PFSK-1 (cell line): ENCODE data around the gene MICB.

Experiments used
- FOXP2 ChIP-seq: optimal IDR thresholded peaks from 2 replicates; pipeline ENCODE3; 2011; ENCODE audit warnings: borderline replicate concordance, control low read depth, inconsistent platforms; ENCODE audit not compliant: insufficient read depth; ENCODE audit errors: extremely low read length, extremely low read depth
- POLR2AphosphoS5 ChIP-seq: IDR thresholded peaks from 2 replicates; pipeline ENCODE4 v1.6.1; 2012; ENCODE audit warnings: low read depth, mild to moderate bottlenecking, control low read depth, low read length, moderate library complexity
- REST ChIP-seq, 2 experiments: IDR thresholded peaks; 2 replicates each; pipeline versions ENCODE4 v1.6.1 to v1.8.0; 2011 to 2012; ENCODE audit warnings: low read depth in 2 of 2, low read length in 2 of 2, control low read depth in 1 of 2, inconsistent platforms in 1 of 2, mild to moderate bottlenecking in 1 of 2, moderate library complexity in 1 of 2; ENCODE audit not compliant: insufficient read depth in 1 of 2
- SIN3A ChIP-seq: IDR thresholded peaks from 2 replicates; pipeline ENCODE4 v1.6.1; 2012; ENCODE audit warnings: mild to moderate bottlenecking, low read length, moderate library complexity, borderline replicate concordance; ENCODE audit not compliant: insufficient read depth
- TAF1 ChIP-seq: IDR thresholded peaks from 2 replicates; pipeline ENCODE4 v1.6.1; 2012; ENCODE audit warnings: low read length, control low read depth, borderline replicate concordance; ENCODE audit not compliant: insufficient read depth

Gene MICB

GRCh38 chr6:31462026-31462963 lies 35.6 kb upstream of the MICB start:
- TF ChIP-seq POLR2AphosphoS5 = no peak
- TF ChIP-seq REST (IDR thresholded peaks at IDR 0.05; ENCODE audit: insufficient read depth in 1 of 2, low read depth in 2 of 2, low read length in 2 of 2) = no peak
- TF ChIP-seq SIN3A = no peak
- TF ChIP-seq FOXP2 = no peak
- no peak for TF ChIP-seq TAF1

GRCh38 chr6:31462964-31463870 lies 34.7 kb upstream of the MICB start:
- no peak for TF ChIP-seq REST (IDR thresholded peaks at IDR 0.05; ENCODE audit: insufficient read depth in 1 of 2, low read depth in 2 of 2, low read length in 2 of 2)
- TF ChIP-seq FOXP2 = no peak
- TF ChIP-seq POLR2AphosphoS5 = no peak
- TF ChIP-seq SIN3A = no peak
- TF ChIP-seq TAF1 = no peak

- TF ChIP-seq FOXP2 = no peak
- TF ChIP-seq REST (IDR thresholded peaks at IDR 0.05; ENCODE audit: insufficient read depth in 1 of 2, low read depth in 2 of 2, low read length in 2 of 2) = no peak
- no peak for TF ChIP-seq SIN3A
- no peak for TF ChIP-seq POLR2AphosphoS5
- no peak for TF ChIP-seq TAF1
Measured at GRCh38 chr6:31464252-31465184, 33.4 kb upstream of the MICB start.

- TF ChIP-seq FOXP2 (no peak), SIN3A (no peak), REST (IDR thresholded peaks at IDR 0.05; ENCODE audit: insufficient read depth in 1 of 2, low read depth in 2 of 2, low read length in 2 of 2) (no peak), TAF1 (no peak), POLR2AphosphoS5 (no peak)
Measured at GRCh38 chr6:31465185-31465536, 32.8 kb upstream of the MICB start.
